IPS-11a (cell line): ENCODE measurements around the gene COPE.

Experiments
- H3K4me3 ChIP-seq: one replicate; pipeline ENCODE4 v1.5.1; 2013; ENCODE audit warnings: low read depth, low read length, control low read depth

COPE gene

GRCh38 chr19:18895038-18895823 is 24.0 kb downstream of the COPE start:
- H3K4me3 ChIP-seq: peak overlapping the region; percentile 63

GRCh38 chr19:18894254-18895037 is 24.7 kb downstream of the COPE start:
- H3K4me3 ChIP-seq: peak overlapping the region; percentile 63

GRCh38 chr19:18893587-18894253 is 25.5 kb downstream of the COPE start:
- H3K4me3 ChIP-seq: no peak overlapping the region

- no peak overlapping the region for H3K4me3 ChIP-seq
These were observed 29.0 kb downstream of the COPE start for GRCh38 chr19:18889949-18890745.

GRCh38 chr19:18886972-18887371 is 32.2 kb downstream of the COPE start:
- no peak overlapping the region for H3K4me3 ChIP-seq

GRCh38 chr19:18883526-18884304 is 35.5 kb downstream of the COPE start:
- H3K4me3 ChIP-seq: no peak overlapping the region

- no peak overlapping the region for H3K4me3 ChIP-seq
These were observed 37.7 kb downstream of the COPE start for GRCh38 chr19:18881491-18881890.

- H3K4me3 ChIP-seq: no peak overlapping the region
These were observed 39.4 kb downstream of the COPE start for GRCh38 chr19:18879579-18880373.

- H3K4me3 ChIP-seq: no peak overlapping the region
These were observed 40.2 kb downstream of the COPE start for GRCh38 chr19:18878858-18879578.

- H3K4me3 ChIP-seq: no peak overlapping the region
These were observed 41.0 kb downstream of the COPE start for GRCh38 chr19:18878058-18878797.

GRCh38 chr19:18876865-18877264 is 42.3 kb downstream of the COPE start:
- no peak overlapping the region for H3K4me3 ChIP-seq

- H3K4me3 ChIP-seq: no peak overlapping the region
These were observed 43.5 kb downstream of the COPE start for GRCh38 chr19:18875726-18876125.

- H3K4me3 ChIP-seq: no peak overlapping the region
These were observed 47.6 kb downstream of the COPE start for GRCh38 chr19:18871543-18871942.

GRCh38 chr19:18870531-18871172 is 48.5 kb downstream of the COPE start:
- no peak overlapping the region for H3K4me3 ChIP-seq

GRCh38 chr19:18869781-18870530 is 49.2 kb downstream of the COPE start:
- H3K4me3 ChIP-seq: no peak overlapping the region

- H3K4me3 ChIP-seq: no peak overlapping the region
These were observed 50.1 kb downstream of the COPE start for GRCh38 chr19:18869023-18869618.
